Activated CD4-positive, alpha-beta T cell treated with anti-CD3 and anti-CD28 coated beads for 36 hours (primary cell): Measurements from ENCODE around the gene XKR7. TPM values are rescaled to one million over a fixed set of nuclear protein-coding genes. Genes with fewer than 3 reads are reported as not detected.
A peak's percentile ranks its signal among the peaks of the same experiment; 100 is the strongest.

ENCODE experiments used
- ATAC-seq: fragments of 200-7000 bp; cut with Tn5 transposase; one replicate; pipeline ENCODE4 v1.10.0; 2021; ENCODE audit warnings: mild to moderate bottlenecking, moderate library complexity
- CTCF ChIA-PET: fragments of 350-600 bp; sonication (Branson Sonifier 250); formaldehyde crosslinking; loops from one replicate; lab custom pipeline; 2021; ENCODE audit warnings: antibody characterized with exemption; lab: Charles Lee
- POLR2A ChIA-PET: fragments of 350-600 bp; sonication (Branson Sonifier 250); formaldehyde crosslinking; loops from one replicate; lab custom pipeline; 2021; ENCODE audit warnings: antibody characterized with exemption, inconsistent platforms; lab: Charles Lee
- DNase-seq: peaks from one replicate; pipeline ENCODE4 v3.0.0-alpha.2; 2020
- H3K27ac Mint-ChIP-seq: one replicate; pipeline ENCODE4 v1.8.0; 2021; ENCODE audit warnings: mixed read lengths
- H3K27me3 Mint-ChIP-seq: one replicate; pipeline ENCODE4 v1.8.0; 2021; ENCODE audit warnings: mixed read lengths
- H3K36me3 Mint-ChIP-seq: one replicate; pipeline ENCODE4 v1.8.0; 2021; ENCODE audit warnings: low read depth, mixed read lengths
- H3K4me1 Mint-ChIP-seq: one replicate; pipeline ENCODE4 v1.8.0; 2021; ENCODE audit warnings: mixed read lengths
- H3K4me3 Mint-ChIP-seq: one replicate; pipeline ENCODE4 v1.8.0; 2021; ENCODE audit warnings: mild to moderate bottlenecking, moderate library complexity, mixed read lengths
- H3K9me3 Mint-ChIP-seq: one replicate; pipeline ENCODE4 v1.8.0; 2021; ENCODE audit warnings: low read depth, mixed read lengths
- intact Hi-C, 2 experiments: fragments of 100-400 bp; cut with DNase I in 1 of 2; cut with micrococcal nuclease in 1 of 2; formaldehyde crosslinking; loops; one replicate each; pipeline versions ENCODE4 v1.14.2 to v1.15.1; 2022 to 2024; cut with DNase I, micrococcal nuclease
- total RNA-seq, 2 experiments: library from RNA; stranded (reverse); gene quantifications; one replicate each; pipeline ENCODE4 v1.2.3, GENCODE V29; 2021

Gene XKR7
- total RNA-seq, 2 experiments from 2014 or later = 0.02 TPM; not detected in 1

GRCh38 chr20:31979713-31980426 is 11.9 kb downstream of the XKR7 start:
- Mint-ChIP-seq H3K4me1 (no peaks in the 10 kb centered on the region), H3K4me3 (no peak overlapping the region), H3K36me3 (no peaks in the 10 kb centered on the region), H3K9me3 (no peaks in the 10 kb centered on the region), H3K27me3 (peaks cover 19% of the 10 kb centered on the region), H3K27ac (no peak overlapping the region)
- CTCF ChIA-PET = interaction anchor here (0.9 kb wide), 1 partner anchor 52 kb away, joined by 4 read pairs; no protein-coding TSS in a partner anchor
- ATAC-seq = no peak
- DNase-seq = no peak
- intact Hi-C loops = no loop called here
- POLR2A ChIA-PET = no interaction called here

- POLR2A ChIA-PET = no interaction called here
- CTCF ChIA-PET = no interaction called here
- intact Hi-C loops = no loop called here
- H3K9me3 Mint-ChIP-seq = no peaks in the 10 kb centered on the region
- DNase-seq (no peak), ATAC-seq (no peak)
- H3K36me3 Mint-ChIP-seq = no peaks in the 10 kb centered on the region
- no peak overlapping the region for H3K4me3 Mint-ChIP-seq
- no peaks in the 10 kb centered on the region for H3K4me1 Mint-ChIP-seq
- H3K27ac Mint-ChIP-seq = no peak overlapping the region
- peaks cover 11% of the 10 kb centered on the region for H3K27me3 Mint-ChIP-seq
These were observed 13.8 kb downstream of the XKR7 start for GRCh38 chr20:31981784-31982183.

- Mint-ChIP-seq H3K36me3 (no peaks in the 10 kb centered on the region), H3K27ac (no peak overlapping the region), H3K4me3 (no peak overlapping the region), H3K9me3 (no peaks in the 10 kb centered on the region), H3K4me1 (no peaks in the 10 kb centered on the region), H3K27me3 (peaks cover 7% of the 10 kb centered on the region)
- ChIA-PET POLR2A (interaction anchor here (0.6 kb wide), 1 partner anchor 204 kb away, joined by 4 read pairs; no protein-coding TSS in a partner anchor), CTCF (interaction anchor here (0.6 kb wide), 1 partner anchor 23 kb away, joined by 3 read pairs; no protein-coding TSS in a partner anchor)
- ATAC-seq (no peak), DNase-seq (no peak)
- intact Hi-C loops = no loop called here
These were observed 17.1 kb downstream of the XKR7 start for GRCh38 chr20:31984981-31985471.

GRCh38 chr20:31987744-31988143 is 19.8 kb downstream of the XKR7 start:
- H3K4me3 Mint-ChIP-seq = no peak overlapping the region
- no peak for DNase-seq
- H3K27me3 Mint-ChIP-seq = peaks cover 4% of the 10 kb centered on the region
- no peaks in the 10 kb centered on the region for H3K9me3 Mint-ChIP-seq
- H3K4me1 Mint-ChIP-seq = no peaks in the 10 kb centered on the region
- ChIA-PET POLR2A (no interaction called here), CTCF (interaction anchor here (1.4 kb wide), 1 partner anchor 43 kb away, joined by 5 read pairs; no protein-coding TSS in a partner anchor)
- intact Hi-C loops = no loop called here
- no peak overlapping the region for H3K27ac Mint-ChIP-seq
- H3K36me3 Mint-ChIP-seq = no peaks in the 10 kb centered on the region
- no peak for ATAC-seq

GRCh38 chr20:31988430-31989015 is 20.6 kb downstream of the XKR7 start:
- Mint-ChIP-seq H3K4me1 (no peaks in the 10 kb centered on the region), H3K27ac (no peak overlapping the region), H3K36me3 (no peaks in the 10 kb centered on the region), H3K4me3 (no peak overlapping the region), H3K9me3 (no peaks in the 10 kb centered on the region), H3K27me3 (peaks cover 4% of the 10 kb centered on the region)
- intact Hi-C loops = no loop called here
- ATAC-seq (peak; percentile 30), DNase-seq (no peak)
- ChIA-PET CTCF (interaction anchor here (1.4 kb wide), 1 partner anchor 42 kb away, joined by 5 read pairs; no protein-coding TSS in a partner anchor), POLR2A (no interaction called here)

GRCh38 chr20:31989030-31989645 is 21.2 kb downstream of the XKR7 start:
- Mint-ChIP-seq H3K9me3 (no peaks in the 10 kb centered on the region), H3K4me1 (no peaks in the 10 kb centered on the region), H3K27me3 (peaks cover 9% of the 10 kb centered on the region), H3K27ac (no peak overlapping the region), H3K36me3 (no peaks in the 10 kb centered on the region), H3K4me3 (no peak overlapping the region)
- no peak for DNase-seq
- intact Hi-C loops = no loop called here
- ChIA-PET POLR2A (no interaction called here), CTCF (interaction anchor here (1.4 kb wide), 1 partner anchor 42 kb away, joined by 5 read pairs; no protein-coding TSS in a partner anchor)
- no peak for ATAC-seq

GRCh38 chr20:31990641-31991338 is 22.8 kb downstream of the XKR7 start:
- Mint-ChIP-seq H3K4me3 (no peak overlapping the region), H3K4me1 (no peaks in the 10 kb centered on the region), H3K9me3 (no peaks in the 10 kb centered on the region), H3K36me3 (no peaks in the 10 kb centered on the region), H3K27me3 (peaks cover 19% of the 10 kb centered on the region), H3K27ac (no peak overlapping the region)
- no peak for ATAC-seq
- intact Hi-C loops = no loop called here
- POLR2A ChIA-PET = interaction anchor here (0.7 kb wide), 1 partner anchor 29 kb away, joined by 4 read pairs; no protein-coding TSS in a partner anchor
- CTCF ChIA-PET = interaction anchor here (0.6 kb wide), 1 partner anchor 36 kb away, joined by 3 read pairs; no protein-coding TSS in a partner anchor
- no peak for DNase-seq

GRCh38 chr20:31991339-31991705 is 23.4 kb downstream of the XKR7 start:
- ChIA-PET CTCF (interaction anchor here (0.6 kb wide), 1 partner anchor 36 kb away, joined by 3 read pairs; no protein-coding TSS in a partner anchor), POLR2A (no interaction called here)
- H3K36me3 Mint-ChIP-seq = no peaks in the 10 kb centered on the region
- intact Hi-C loops = no loop called here
- DNase-seq (no peak), ATAC-seq (no peak)
- no peak overlapping the region for H3K27ac Mint-ChIP-seq
- no peaks in the 10 kb centered on the region for H3K9me3 Mint-ChIP-seq
- H3K4me3 Mint-ChIP-seq = no peak overlapping the region
- no peaks in the 10 kb centered on the region for H3K4me1 Mint-ChIP-seq
- H3K27me3 Mint-ChIP-seq = peaks cover 23% of the 10 kb centered on the region

- ATAC-seq (no peak), DNase-seq (no peak)
- Mint-ChIP-seq H3K36me3 (no peaks in the 10 kb centered on the region), H3K27ac (no peak overlapping the region), H3K4me3 (no peak overlapping the region), H3K4me1 (no peaks in the 10 kb centered on the region), H3K9me3 (no peaks in the 10 kb centered on the region), H3K27me3 (peaks cover 28% of the 10 kb centered on the region)
- ChIA-PET CTCF (interaction anchor here (0.7 kb wide), 1 partner anchor 40 kb away, joined by 3 read pairs; no protein-coding TSS in a partner anchor), POLR2A (no interaction called here)
- intact Hi-C loops = no loop called here
These were observed 24.1 kb downstream of the XKR7 start for GRCh38 chr20:31992086-31992485.

- Mint-ChIP-seq H3K4me1 (no peaks in the 10 kb centered on the region), H3K36me3 (no peaks in the 10 kb centered on the region), H3K27ac (no peak overlapping the region), H3K27me3 (peaks cover 28% of the 10 kb centered on the region), H3K4me3 (no peak overlapping the region), H3K9me3 (no peaks in the 10 kb centered on the region)
- ATAC-seq (no peak), DNase-seq (no peak)
- POLR2A ChIA-PET = no interaction called here
- CTCF ChIA-PET = interaction anchor here (0.8 kb wide), 1 partner anchor 763 kb away, joined by 3 read pairs; no protein-coding TSS in a partner anchor
- intact Hi-C loops = no loop called here
These were observed 29.0 kb downstream of the XKR7 start for GRCh38 chr20:31996996-31997395.

- peaks cover 28% of the 10 kb centered on the region for H3K27me3 Mint-ChIP-seq
- no peak overlapping the region for H3K27ac Mint-ChIP-seq
- no peak for DNase-seq
- no peak for ATAC-seq
- intact Hi-C loops = no loop called here
- H3K36me3 Mint-ChIP-seq = no peaks in the 10 kb centered on the region
- CTCF ChIA-PET = no interaction called here
- no peaks in the 10 kb centered on the region for H3K4me1 Mint-ChIP-seq
- no peaks in the 10 kb centered on the region for H3K9me3 Mint-ChIP-seq
- POLR2A ChIA-PET = no interaction called here
- H3K4me3 Mint-ChIP-seq = no peak overlapping the region
These were observed 30.3 kb downstream of the XKR7 start for GRCh38 chr20:31998246-31998645.
